ENCODE measurements around the gene KRTAP13-3.

DNA sequence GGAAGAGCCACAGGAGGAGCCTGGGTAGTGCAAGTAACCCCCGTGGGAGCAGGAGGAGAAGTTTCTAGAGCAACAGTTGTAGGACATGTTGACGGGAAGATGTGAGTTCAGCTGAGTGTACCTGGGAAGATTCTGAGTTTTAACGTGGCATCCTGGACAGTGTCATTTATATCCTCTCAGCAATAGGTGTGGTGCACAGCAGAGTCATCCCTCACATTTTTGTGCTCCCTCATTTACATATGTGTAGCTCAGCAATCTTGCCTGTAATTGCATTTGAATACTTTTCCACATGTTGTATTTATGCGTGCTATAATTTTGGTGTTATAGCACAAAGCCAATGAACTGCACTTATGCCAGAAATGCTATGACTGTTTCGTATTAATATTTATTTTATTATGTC lies at the start of gene KRTAP13-3:
- TF ChIP-seq, protein P1, sequence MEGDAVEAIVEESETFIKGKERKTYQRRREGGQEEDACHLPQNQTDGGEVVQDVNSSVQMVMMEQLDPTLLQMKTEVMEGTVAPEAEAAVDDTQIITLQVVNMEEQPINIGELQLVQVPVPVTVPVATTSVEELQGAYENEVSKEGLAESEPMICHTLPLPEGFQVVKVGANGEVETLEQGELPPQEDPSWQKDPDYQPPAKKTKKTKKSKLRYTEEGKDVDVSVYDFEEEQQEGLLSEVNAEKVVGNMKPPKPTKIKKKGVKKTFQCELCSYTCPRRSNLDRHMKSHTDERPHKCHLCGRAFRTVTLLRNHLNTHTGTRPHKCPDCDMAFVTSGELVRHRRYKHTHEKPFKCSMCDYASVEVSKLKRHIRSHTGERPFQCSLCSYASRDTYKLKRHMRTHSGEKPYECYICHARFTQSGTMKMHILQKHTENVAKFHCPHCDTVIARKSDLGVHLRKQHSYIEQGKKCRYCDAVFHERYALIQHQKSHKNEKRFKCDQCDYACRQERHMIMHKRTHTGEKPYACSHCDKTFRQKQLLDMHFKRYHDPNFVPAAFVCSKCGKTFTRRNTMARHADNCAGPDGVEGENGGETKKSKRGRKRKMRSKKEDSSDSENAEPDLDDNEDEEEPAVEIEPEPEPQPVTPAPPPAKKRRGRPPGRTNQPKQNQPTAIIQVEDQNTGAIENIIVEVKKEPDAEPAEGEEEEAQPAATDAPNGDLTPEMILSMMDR (IDR thresholded peaks at IDR 0.05; ENCODE audit: low read length), result no peak
- TF ChIP-seq EZH2 (IDR thresholded peaks at IDR 0.05; ENCODE audit: borderline replicate concordance, low read length), result no peak
